HepG2 (cell line): ENCODE results near the gene CDT1. TPM values are rescaled to one million over a fixed set of nuclear protein-coding genes. Genes with fewer than 3 reads are reported as not detected.
A peak's percentile ranks its signal among the peaks of the same experiment; 100 is the strongest.

ENCODE experiments used
- ETV6 ChIP-seq: sonication (generic); formaldehyde crosslinking; conservative IDR thresholded peaks from 2 replicates; pipeline ENCODE4 v1.4.0; 2020; ENCODE audit warnings: missing genetic modification reagents
- FOXA3 ChIP-seq: IDR thresholded peaks from 2 replicates; pipeline ENCODE4 v1.6.1; 2016; ENCODE audit warnings: missing genetic modification reagents, missing compliant biosample characterization
- GATAD2A ChIP-seq: IDR thresholded peaks from 2 replicates; pipeline ENCODE4 v1.6.1; 2016
- GTF2F1 ChIP-seq: fragments of 150-350 bp; IDR thresholded peaks from 2 replicates; pipeline ENCODE4 v1.6.1; 2014; ENCODE audit warnings: low read length
- KAT7 ChIP-seq: IDR thresholded peaks from 2 replicates; pipeline ENCODE4 v1.6.1; 2018; ENCODE audit warnings: borderline replicate concordance, missing compliant biosample characterization
- KDM3A ChIP-seq: IDR thresholded peaks from 2 replicates; pipeline ENCODE4 v1.6.1; 2018; ENCODE audit warnings: low read depth, missing compliant biosample characterization
- KLF6 ChIP-seq: IDR thresholded peaks from 2 replicates; pipeline ENCODE4 v1.8.0; 2016; ENCODE audit warnings: missing biosample characterization, missing genetic modification reagents
- MTA1 ChIP-seq: sonication (generic); formaldehyde crosslinking; IDR thresholded peaks from 2 replicates; pipeline ENCODE4 v1.4.0; 2020; ENCODE audit warnings: missing genetic modification reagents, mild to moderate bottlenecking, borderline replicate concordance
- NFE2L1 ChIP-seq: sonication (generic); formaldehyde crosslinking; IDR thresholded peaks from 2 replicates; pipeline ENCODE4 v1.4.0; 2020; ENCODE audit warnings: missing genetic modification reagents, mild to moderate bottlenecking, borderline replicate concordance
- PHF8 ChIP-seq: sonication (generic); formaldehyde crosslinking; IDR thresholded peaks from 2 replicates; pipeline ENCODE4 v1.5.0; 2020; ENCODE audit warnings: missing genetic modification reagents
- SMYD3 ChIP-seq: sonication (generic); formaldehyde crosslinking; IDR thresholded peaks from 2 replicates; pipeline ENCODE4 v1.8.1; 2023; ENCODE audit warnings: mild to moderate bottlenecking, missing genetic modification reagents
- TSC22D2 ChIP-seq: sonication (generic); formaldehyde crosslinking; IDR thresholded peaks from 2 replicates; pipeline ENCODE4 v1.5.1; 2020; ENCODE audit warnings: missing genetic modification reagents, mild to moderate bottlenecking, borderline replicate concordance
- ZKSCAN5 ChIP-seq: sonication (generic); formaldehyde crosslinking; IDR thresholded peaks from 2 replicates; pipeline ENCODE4 v1.5.1; 2020; ENCODE audit warnings: mild to moderate bottlenecking, missing genetic modification reagents
- ZNF607 ChIP-seq: sonication (generic); formaldehyde crosslinking; IDR thresholded peaks from 2 replicates; pipeline ENCODE4 v1.5.1; 2020; ENCODE audit warnings: missing genetic modification reagents, mild to moderate bottlenecking, borderline replicate concordance
- ZNF703 ChIP-seq: sonication (generic); formaldehyde crosslinking; IDR thresholded peaks from 2 replicates; pipeline ENCODE4 v1.5.1; 2020; ENCODE audit warnings: missing genetic modification reagents, mild to moderate bottlenecking, moderate library complexity, borderline replicate concordance
- polyA plus RNA-seq, 8 experiments: library from polyadenylated mRNA; depleted of rRNA in 3 of 8; stranded (reverse) in 7 of 8; unstranded in 1 of 8; fragments of >200 nt; fragmentation: Illumina TruSeq in 4 of 8; extraction: Trizol in 4 of 8; gene quantifications; 2 replicates each; pipeline versions ENCODE4 v1.2.1 to v1.2.3, GENCODE V29; 2011 to 2016; ENCODE audit warnings: low read depth in 4 of 8, missing spikeins in 1 of 8, mixed read lengths in 1 of 8; ENCODE audit not compliant: insufficient read depth in 1 of 8
- total RNA-seq, 5 experiments: library from RNA; depleted of rRNA; stranded (reverse); fragments of >200 nt; fragmentation: Illumina TruSeq; extraction: Trizol; gene quantifications; 2 replicates each; pipeline ENCODE4 v1.2.3, GENCODE V29; 2016; ENCODE audit warnings: low read depth in 1 of 5
- TF ChIP-seq, protein P1 (sequence below): sonication (generic); formaldehyde crosslinking; IDR thresholded peaks from 2 replicates; pipeline ENCODE4 v1.4.0; 2020; ENCODE audit warnings: missing genetic modification reagents, borderline replicate concordance
- TF ChIP-seq, protein P2 (sequence below), 2 experiments: sonication (generic) in 1 of 2; formaldehyde crosslinking in 1 of 2; IDR thresholded peaks; 2 replicates each; pipeline versions ENCODE4 v1.4.0 to v1.6.1; 2018 to 2020; ENCODE audit warnings: missing genetic modification reagents in 2 of 2, borderline replicate concordance in 1 of 2, low read depth in 1 of 2, mild to moderate bottlenecking in 1 of 2, missing biosample characterization in 1 of 2
- TF ChIP-seq, protein P3 (sequence below): sonication (generic); formaldehyde crosslinking; conservative IDR thresholded peaks from 2 replicates; pipeline ENCODE4 v1.4.0; 2020; ENCODE audit warnings: missing genetic modification reagents

The CDT1 gene
- total and polyA plus RNA-seq, 2 of the 13 experiments (the other 11 are each of a cell fraction or from before 2014, with no cell fraction given), result 23.1 to 23.8 TPM

DNA sequence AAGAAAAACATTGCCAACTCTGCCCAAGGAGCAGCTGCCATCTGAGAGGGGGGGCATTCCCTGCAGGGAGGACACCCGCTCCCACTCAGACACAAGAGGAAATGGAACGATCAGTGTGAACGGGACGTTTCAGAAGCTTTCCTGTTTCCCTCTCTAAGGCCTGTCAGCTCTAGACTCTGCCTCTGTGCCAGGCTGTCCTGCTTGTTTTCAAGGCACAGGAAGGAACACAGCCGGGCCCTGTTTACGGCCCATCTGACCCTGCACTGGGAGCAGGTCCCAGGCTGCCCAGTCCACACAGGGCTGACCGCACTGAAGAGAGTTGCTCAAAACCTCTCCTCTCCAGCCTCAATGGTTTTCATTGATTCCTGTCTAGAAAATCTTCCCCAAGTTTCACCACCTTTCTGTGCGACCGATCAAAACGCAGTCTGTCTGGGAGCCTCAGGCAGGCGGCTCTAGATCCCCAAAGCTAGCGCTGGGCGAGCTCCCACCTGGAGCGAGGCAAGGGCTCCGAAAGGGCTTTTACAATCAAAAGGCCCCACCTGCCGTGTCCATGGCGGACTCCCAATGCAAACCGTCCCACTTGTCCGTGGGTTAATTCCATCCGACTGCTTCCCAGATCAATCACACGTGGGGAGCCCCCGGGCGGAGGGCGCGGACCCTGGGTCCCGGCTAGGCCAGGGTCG is 20.1 kb upstream of the CDT1 start (continued):
- TF ChIP-seq, protein P1, sequence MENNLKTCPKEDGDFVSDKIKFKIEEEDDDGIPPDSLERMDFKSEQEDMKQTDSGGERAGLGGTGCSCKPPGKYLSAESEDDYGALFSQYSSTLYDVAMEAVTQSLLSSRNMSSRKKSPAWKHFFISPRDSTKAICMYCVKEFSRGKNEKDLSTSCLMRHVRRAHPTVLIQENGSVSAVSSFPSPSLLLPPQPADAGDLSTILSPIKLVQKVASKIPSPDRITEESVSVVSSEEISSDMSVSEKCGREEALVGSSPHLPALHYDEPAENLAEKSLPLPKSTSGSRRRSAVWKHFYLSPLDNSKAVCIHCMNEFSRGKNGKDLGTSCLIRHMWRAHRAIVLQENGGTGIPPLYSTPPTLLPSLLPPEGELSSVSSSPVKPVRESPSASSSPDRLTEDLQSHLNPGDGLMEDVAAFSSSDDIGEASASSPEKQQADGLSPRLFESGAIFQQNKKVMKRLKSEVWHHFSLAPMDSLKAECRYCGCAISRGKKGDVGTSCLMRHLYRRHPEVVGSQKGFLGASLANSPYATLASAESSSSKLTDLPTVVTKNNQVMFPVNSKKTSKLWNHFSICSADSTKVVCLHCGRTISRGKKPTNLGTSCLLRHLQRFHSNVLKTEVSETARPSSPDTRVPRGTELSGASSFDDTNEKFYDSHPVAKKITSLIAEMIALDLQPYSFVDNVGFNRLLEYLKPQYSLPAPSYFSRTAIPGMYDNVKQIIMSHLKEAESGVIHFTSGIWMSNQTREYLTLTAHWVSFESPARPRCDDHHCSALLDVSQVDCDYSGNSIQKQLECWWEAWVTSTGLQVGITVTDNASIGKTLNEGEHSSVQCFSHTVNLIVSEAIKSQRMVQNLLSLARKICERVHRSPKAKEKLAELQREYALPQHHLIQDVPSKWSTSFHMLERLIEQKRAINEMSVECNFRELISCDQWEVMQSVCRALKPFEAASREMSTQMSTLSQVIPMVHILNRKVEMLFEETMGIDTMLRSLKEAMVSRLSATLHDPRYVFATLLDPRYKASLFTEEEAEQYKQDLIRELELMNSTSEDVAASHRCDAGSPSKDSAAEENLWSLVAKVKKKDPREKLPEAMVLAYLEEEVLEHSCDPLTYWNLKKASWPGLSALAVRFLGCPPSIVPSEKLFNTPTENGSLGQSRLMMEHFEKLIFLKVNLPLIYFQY (CRISPR knock-in tag), result peak; percentile 76; the same call in 1 of the 2 replicates
- TF ChIP-seq GTF2F1 (no peak), ZKSCAN5 (CRISPR knock-in tag) (no peak), SMYD3 (CRISPR knock-in tag) (no peak), ETV6 (CRISPR knock-in tag) (0 out of 2 replicates have a peak, but pooled peaks have one; percentile 39), ZNF607 (CRISPR knock-in tag) (peak; percentile 85; the same call in 1 of the 2 replicates), PHF8 (CRISPR knock-in tag) (peak; percentile 56; the same call in 1 of the 2 replicates), MTA1 (CRISPR knock-in tag) (peak; percentile 44; the same call in 1 of the 2 replicates), KLF6 (CRISPR knock-in tag) (no peak), KDM3A (peak; percentile 55; the same call in 1 of the 2 replicates), FOXA3 (CRISPR knock-in tag) (peak; percentile 29; the same call in 1 of the 2 replicates), GATAD2A (CRISPR knock-in tag) (peak; percentile 8; the same call in 1 of the 2 replicates), KAT7 (peak; percentile 6; the same call in 1 of the 2 replicates), NFE2L1 (0 out of 2 replicates have a peak, but pooled peaks have one; percentile 76), TSC22D2 (0 out of 2 replicates have a peak, but pooled peaks have one; percentile 22), ZNF703 (0 out of 2 replicates have a peak, but pooled peaks have one; percentile 40)
- TF ChIP-seq, protein P2, sequence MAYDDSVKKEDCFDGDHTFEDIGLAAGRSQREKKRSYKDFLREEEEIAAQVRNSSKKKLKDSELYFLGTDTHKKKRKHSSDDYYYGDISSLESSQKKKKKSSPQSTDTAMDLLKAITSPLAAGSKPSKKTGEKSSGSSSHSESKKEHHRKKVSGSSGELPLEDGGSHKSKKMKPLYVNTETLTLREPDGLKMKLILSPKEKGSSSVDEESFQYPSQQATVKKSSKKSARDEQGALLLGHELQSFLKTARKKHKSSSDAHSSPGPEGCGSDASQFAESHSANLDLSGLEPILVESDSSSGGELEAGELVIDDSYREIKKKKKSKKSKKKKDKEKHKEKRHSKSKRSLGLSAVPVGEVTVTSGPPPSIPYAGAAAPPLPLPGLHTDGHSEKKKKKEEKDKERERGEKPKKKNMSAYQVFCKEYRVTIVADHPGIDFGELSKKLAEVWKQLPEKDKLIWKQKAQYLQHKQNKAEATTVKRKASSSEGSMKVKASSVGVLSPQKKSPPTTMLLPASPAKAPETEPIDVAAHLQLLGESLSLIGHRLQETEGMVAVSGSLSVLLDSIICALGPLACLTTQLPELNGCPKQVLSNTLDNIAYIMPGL (CRISPR knock-in tag; IDR thresholded peaks at IDR 0.05; ENCODE audit: borderline replicate concordance in 1 of 2, low read depth in 1 of 2), result 0 out of 4 replicates have a peak, but pooled peaks of 1 of the 2 experiments have one; percentile 6
- TF ChIP-seq, protein P3, sequence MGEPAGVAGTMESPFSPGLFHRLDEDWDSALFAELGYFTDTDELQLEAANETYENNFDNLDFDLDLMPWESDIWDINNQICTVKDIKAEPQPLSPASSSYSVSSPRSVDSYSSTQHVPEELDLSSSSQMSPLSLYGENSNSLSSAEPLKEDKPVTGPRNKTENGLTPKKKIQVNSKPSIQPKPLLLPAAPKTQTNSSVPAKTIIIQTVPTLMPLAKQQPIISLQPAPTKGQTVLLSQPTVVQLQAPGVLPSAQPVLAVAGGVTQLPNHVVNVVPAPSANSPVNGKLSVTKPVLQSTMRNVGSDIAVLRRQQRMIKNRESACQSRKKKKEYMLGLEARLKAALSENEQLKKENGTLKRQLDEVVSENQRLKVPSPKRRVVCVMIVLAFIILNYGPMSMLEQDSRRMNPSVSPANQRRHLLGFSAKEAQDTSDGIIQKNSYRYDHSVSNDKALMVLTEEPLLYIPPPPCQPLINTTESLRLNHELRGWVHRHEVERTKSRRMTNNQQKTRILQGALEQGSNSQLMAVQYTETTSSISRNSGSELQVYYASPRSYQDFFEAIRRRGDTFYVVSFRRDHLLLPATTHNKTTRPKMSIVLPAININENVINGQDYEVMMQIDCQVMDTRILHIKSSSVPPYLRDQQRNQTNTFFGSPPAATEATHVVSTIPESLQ, result no peak
